Esophagus squamous epithelium (tissue), 4 donors: ENCODE measurements around the gene INTS1.

ENCODE experiments used
- CTCF ChIP-seq, 6 experiments: fragments of 450-650 bp in 4 of 6; fragments of 200-600 bp in 2 of 6; sonication (generic) in 2 of 6; IDR thresholded peaks; one replicate each; pipeline ENCODE4 v1.5.1; 2016 to 2019; ENCODE audit warnings: antibody characterized with exemption in 6 of 6, mild to moderate bottlenecking in 4 of 6, moderate library complexity in 4 of 6
- POLR2A ChIP-seq, 4 donors: fragments of 450-650 bp; IDR thresholded peaks; one replicate each; pipeline ENCODE4 v1.6.1; 2017; ENCODE audit warnings: antibody characterized with exemption in 4 of 4, mild to moderate bottlenecking in 4 of 4, moderate library complexity in 3 of 4

- TF ChIP-seq CTCF (IDR thresholded peaks at IDR 0.05) (no peak), POLR2A (IDR thresholded peaks at IDR 0.05) (no peak)
These were observed 25.4 kb upstream of the INTS1 start for GRCh38 chr7:1529383-1530116.
